GM18873 (cell line): ENCODE results near the gene ZNF365.
"Not testable (repeated sequence)": the region's sequence is repeated elsewhere in the genome, so short reads cannot be mapped to it uniquely, and the experiment has no call there.

Experiments used
- ATAC-seq: cut with Tn5 transposase; IDR thresholded peaks from one replicate; pipeline ENCODE4 v1.9.1; 2021; ENCODE audit warnings: mild to moderate bottlenecking, moderate library complexity, moderate number of reproducible peaks; ENCODE audit not compliant: unreplicated experiment, low FRiP score

The ZNF365 gene, protein sequence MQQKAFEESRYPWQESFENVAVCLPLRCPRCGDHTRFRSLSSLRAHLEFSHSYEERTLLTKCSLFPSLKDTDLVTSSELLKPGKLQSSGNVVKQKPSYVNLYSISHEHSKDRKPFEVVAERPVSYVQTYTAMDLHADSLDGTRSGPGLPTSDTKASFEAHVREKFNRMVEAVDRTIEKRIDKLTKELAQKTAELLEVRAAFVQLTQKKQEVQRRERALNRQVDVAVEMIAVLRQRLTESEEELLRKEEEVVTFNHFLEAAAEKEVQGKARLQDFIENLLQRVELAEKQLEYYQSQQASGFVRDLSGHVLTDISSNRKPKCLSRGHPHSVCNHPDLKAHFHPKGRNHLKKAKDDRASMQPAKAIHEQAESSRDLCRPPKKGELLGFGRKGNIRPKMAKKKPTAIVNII

DNA sequence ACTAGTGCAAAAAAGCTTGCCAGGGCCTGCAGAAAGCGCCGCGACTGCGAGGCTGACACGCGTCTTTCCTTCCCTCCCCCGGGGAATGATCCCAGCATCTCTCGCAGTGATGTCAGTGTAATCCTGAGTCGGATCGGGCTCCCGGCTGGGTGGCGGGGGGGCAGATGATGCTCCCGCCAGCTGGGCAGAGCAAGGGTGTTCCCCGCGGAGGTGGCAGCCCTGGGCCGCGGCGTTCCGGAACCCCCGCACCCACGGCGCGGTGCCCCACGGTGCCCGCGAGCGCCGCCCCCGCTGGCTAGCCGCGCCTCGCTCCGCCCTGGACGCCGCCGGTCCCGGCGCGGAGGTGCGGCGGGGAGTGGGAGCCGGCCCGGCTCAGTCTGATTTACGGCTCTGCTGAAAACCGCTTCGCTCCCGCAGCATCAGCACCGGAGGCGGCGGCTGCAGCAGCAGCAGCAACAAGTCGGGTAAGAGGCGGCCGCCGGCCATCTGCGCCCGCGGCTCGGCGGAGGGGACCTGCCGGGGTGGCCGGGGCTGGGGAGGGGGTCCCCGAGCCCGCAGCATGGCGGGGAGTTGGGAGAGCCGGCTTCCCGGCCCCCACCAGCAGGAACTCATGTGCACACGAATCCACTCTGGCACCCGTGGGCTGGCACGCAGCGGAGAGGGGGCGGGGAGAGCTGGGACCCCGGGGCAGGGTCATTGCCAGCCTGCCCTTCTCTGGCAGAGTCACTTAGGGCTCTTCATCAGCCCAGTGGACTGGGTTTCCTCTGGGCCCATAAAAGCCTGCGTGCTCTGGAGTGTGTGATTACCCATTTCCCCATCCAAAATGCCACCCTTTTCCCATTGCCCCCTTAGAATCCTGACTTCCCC lies at the start of gene ZNF365:
TSS of gene ZNF365 (plus strand) at position 375 of the 867 bp plus-strand sequence. CDS start 1,825 bp downstream, outside the sequence.
- no peak for ATAC-seq

DNA sequence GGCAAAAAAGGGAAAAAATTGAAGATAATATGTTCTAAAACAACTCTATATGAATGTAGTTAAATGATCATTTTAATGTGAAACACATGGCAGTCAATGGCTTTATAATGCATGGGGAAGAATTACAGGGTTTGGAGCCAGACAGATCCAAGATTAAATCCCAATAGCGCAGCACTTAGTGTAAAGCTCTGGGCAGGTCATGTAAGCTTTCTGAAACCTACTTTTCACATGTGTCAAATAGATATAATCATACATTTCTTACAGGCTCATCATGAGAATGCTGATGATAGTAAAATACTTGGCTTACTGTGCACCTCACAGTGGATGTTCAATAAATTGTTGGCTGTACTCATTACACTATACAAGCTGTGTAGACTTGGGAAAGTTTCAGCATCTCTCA lies 48.0 kb upstream of the ZNF365 start:
- no peak for ATAC-seq

DNA sequence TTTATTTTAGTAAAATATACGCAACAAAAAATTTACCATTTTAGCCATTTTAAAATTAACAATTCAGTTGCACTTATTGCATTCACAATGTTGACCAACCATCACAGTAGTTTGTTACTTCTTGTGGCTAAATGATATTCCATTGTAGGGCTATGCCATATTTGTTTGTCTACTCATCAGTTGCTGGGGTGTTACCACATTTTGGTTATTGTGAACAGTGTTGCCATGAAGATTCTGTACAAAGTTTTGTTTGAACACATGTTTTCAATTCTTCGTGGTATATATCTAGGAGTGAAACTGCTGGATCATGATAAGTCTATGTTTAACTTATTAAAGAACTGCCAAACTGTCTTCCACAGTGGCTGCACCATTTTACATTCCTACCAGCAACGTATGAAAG lies 46.3 kb upstream of the ZNF365 start:
- ATAC-seq: no peak

DNA sequence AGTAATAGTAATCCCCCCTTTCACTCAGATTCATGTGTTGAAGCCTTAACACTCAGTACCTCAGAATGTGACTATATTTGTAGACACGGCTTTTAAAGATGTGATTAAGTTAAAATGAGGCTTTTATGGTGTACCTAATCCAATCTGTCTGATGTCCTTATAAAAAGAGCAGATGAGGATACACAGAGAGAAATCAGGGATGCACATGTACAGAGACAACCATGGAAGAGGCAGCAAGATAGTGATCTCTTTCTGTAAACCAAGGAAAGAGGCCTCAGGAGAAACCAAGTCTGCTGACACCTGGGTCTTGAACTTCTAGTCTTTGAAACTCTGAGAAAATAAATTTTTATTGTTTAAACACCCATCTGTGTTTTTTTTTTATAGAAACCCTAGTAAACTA lies 44.0 kb upstream of the ZNF365 start:
- ATAC-seq: no peak

DNA sequence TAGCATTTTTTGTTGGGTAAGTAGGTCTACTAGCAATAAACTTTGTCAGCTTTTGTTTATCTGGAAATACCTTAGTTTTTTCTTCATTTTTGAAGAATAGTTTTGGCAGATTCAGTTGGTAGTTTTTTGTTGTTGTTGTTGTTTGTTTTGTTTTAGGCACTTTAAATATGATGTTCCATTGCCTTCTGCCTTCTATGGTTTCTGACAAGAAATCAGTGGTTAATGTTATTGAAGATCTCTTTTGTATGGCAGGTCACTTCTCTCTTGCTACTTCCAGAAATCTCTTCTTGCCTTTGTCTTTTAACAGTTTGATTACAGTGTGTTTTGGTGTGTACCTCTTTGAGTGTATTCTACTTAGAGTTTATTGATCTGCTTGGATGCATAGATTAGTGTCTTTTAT lies 41.8 kb upstream of the ZNF365 start:
- no peak for ATAC-seq

DNA sequence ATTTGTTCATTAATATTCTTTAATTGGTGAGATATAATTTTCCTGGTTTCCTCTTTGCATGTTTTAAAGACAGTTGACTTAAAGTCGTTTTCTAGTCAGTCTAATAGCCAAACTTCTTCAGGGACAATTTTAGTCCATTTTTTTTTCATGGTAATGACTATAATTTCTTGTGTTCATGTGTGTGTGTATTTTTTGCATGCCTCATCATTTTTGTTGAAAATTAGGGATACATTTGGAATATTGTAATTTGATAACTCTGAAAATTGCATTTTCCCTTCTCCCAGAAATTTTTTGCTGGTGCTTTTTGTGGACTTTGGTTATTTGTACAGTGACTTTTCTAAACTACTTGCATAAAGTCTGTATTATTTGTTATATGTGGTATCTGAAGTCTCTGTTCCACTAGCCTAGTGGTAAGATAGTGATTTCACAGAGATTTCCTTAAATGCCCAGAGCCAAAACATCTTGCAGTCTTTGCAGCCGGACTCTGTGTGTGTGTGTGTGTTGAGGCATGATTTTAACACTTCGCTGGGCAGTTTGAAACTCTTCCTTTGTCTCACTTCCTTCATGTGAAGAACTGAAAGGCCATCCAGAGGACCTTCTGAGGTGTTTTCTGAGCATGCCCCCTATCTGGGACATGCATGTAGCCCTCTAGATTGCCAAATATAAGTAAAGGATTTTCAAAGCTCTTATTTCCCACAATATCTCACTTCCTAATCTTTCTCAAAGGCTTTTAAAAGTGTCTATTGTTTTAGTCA lies 40.9 kb upstream of the ZNF365 start:
- ATAC-seq: no peak

DNA sequence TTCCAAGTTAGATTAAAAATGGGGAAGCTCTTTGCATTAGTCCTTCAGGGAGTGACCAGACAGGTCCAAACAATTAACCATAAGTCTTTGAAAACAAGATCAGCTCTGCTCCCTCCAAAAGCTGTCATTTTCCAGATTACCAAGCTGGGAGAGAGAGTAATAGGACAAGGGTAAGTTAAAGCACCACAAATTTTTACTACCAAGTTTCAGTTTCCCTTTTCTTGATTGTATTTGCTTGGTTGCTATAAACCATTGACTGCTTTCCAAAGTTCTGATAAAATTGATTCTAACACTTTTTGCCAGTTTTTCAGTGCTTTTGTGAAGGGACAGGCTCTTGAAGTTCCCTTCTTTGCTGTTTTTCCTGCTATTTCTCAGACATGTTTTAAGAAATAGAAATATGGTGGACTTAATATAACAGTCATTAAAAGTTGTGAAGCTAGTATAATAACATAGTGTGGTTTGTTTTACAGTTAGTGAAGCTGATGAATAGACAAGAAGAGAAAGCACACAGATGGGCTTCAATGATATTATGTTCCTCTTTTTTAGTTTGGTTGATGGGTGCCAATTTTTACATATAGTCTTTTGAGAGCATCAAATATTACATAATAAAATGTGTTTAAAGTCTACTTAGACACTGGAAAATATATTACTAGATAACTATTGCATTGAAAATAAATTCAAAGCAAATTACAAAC lies 40.0 kb upstream of the ZNF365 start:
- ATAC-seq: no peak

DNA sequence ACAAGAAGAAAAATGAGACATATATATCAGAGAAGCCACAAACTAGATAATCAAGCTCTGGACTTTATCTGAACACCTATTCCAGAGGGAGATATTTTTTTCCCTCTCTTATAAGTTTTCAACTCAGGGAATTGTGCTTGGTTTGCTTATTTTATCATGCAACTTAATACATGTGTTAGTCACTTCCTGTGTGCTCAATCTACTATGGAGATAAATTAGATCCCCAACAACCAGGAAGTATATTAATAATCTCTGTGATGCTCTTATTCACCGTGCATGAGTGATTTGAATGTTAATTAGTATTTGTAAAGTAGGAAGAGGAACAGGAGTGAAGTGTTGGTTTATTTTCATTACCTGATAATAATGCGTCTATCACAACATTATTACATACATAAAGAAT lies 38.8 kb upstream of the ZNF365 start:
- ATAC-seq: no peak

DNA sequence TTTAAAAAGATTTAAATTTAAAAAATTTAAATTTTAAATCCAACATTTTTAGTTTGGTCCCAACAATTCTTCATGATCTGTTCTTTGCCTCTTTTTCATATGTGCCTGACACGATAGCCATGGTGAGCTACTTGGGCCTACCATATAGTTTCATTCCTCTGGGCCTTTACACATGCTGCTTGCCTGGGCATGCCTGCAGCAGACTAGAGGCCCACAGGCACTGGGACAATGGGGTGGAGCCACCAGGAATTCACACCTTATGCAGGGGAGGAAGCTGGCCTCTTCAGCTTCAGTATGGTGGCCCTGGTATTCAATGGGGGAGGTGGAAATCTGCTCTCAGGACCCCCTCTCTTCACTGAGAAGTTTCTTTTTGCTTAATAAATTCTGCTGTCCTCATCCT lies 37.8 kb upstream of the ZNF365 start:
- ATAC-seq: no peak

DNA sequence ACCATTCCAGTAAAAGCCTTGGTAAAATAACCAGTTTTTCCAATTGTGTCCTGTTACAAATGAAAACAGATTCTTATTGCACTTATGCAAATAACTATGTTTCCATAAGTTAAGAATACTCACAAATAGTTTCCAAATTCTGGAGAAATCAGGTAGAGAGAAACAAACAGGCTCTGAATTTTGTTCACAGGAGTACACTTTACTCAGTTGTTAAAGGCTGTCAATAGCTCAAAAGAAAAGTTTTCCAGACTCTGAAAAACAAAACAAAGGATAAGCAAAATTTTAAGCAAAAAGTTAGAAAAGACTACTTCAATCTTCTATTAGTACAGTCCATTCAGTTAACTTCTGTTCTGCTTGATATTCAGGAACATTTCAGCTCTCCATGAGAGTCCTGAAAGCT lies 32.8 kb upstream of the ZNF365 start:
- no peak for ATAC-seq

DNA sequence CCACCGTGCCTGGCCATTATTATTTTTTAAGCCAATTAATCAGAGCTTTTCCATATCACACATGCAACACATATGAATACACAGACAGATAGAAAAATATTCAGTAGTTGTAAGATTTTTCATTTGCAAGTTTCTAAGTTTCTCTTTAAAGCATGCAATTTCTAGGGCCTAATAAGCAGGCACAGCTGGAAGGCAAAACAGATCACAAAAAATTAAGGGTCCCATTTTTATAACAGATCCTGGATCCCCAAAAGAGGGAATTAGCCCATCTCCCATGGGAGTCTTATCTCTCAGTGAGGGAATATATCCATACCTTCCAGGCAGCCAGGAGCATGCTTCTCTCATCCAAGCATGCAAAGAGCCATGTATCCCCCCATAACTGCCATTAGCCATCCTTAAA lies 31.2 kb upstream of the ZNF365 start:
- ATAC-seq: no peak

DNA sequence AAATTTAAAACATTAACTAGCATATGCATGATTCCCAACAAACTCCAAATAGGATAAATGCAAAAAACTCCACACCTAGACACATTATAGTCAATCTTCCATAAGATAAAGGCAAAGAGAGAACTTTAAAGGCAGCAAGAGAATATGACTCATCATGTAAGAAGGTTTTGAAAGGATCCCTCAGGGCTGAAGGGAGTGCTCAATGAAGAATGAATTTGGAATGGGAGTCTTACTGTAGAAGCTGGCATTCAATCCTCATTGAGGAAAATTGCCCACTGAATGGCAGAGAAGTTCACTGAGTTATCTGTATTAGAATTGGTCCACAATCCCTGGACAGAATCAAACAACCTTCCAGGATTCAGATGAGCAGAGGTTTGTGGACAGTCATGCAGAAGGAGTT lies 26.1 kb upstream of the ZNF365 start:
- ATAC-seq: no peak

DNA sequence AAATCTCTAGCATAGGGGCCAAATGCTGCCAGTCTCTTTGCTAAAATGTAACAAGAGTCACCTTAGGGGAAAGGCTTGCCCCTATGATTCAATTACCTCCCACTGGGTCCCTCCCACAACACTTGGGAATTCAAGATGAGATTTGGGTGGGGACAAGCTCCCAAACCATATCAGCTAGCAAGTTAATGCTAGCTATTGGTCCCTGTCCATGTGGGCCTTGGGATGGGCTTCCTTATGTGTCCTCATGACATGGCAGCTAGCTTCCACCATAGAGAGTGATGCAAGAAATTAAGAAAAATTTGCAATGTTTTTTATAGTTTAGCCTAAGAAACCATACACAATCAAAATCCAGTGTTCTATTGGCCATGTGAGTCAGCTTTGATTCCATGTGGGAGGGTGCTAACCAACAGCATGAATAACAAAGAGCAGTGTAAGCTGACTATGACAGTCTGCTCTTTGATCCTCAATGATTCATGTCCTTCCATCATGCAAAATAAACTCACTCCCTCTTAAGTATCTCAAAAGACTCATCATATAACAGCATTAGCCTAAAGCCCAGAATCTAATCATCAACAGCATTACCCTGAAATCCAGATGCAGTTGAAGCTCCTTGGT lies 21.7 kb upstream of the ZNF365 start:
- ATAC-seq: no peak

DNA sequence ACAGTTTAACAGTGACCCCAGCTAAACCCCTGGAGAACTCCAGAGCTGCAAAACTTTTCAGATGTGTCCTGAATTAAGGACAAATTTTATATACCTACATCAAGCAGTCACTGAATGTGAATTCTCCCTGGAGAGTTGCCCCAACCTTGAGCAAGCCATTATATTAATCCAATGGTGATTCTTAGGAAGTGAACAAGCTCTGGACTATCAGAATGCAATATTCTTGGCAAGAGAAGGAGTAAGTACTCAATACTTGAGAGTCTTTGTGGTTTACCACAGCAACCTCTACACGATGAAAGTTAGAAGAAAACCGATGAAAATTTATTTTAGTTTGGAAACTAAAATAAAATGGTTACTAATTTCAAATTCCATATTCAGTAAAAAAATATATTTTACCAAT lies 19.3 kb upstream of the ZNF365 start:
- ATAC-seq: no peak

DNA sequence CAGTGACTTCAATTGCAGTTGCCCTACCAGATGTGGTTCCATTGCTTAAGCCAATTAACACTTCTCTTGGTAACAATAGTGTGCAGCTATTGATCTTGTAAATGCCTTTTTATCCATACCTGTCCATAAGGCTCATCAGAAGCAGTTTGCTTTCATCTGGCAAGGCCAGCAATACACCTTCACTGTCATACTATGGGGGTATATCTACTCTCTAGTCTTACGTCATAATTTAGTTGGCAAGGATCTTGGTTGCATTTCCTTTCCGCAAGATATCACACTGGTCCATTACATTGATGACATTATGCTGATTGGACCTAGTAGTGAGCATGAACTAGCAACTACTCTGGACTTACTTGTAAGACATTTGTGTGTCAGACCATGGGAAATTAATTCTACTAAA lies 17.7 kb upstream of the ZNF365 start:
- ATAC-seq: no peak

DNA sequence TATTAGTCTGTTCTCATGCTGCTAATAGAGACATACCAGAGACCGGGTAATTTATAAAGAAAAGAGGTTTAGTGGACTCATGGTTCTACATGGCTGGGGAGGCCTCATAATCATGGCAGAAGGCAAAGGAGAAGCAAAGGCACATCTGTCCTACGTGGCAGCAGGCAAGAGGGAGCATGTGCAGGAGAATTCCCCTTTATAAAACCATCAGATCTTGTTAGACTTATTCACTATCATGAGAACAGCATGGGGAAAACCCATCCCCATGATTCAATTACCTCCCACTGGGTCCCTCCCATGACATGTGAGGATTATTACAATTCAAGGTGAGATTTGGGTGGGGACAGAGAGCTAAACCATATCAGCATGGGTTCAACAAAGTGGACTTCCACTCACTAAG lies 16.0 kb upstream of the ZNF365 start:
- not testable (repeated sequence) for ATAC-seq

DNA sequence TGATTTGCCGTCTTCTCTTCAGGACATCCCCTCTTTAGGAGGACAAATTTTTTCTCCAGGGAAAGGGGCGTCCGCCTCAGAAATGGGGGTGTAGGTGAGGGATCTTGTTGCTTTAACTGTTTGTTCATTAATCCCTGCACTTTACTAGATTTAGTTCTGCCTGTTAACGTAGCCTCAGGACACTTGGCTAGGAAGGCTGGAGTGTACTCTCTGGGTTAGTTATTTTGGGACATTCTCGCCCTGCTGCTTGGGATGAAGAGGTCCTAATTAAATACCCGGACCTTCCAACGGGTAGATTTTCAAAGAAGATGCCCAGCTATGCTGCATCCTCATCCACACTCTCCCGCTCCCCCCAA lies 552 bp upstream of the ZNF365 start:
- no peak for ATAC-seq

DNA sequence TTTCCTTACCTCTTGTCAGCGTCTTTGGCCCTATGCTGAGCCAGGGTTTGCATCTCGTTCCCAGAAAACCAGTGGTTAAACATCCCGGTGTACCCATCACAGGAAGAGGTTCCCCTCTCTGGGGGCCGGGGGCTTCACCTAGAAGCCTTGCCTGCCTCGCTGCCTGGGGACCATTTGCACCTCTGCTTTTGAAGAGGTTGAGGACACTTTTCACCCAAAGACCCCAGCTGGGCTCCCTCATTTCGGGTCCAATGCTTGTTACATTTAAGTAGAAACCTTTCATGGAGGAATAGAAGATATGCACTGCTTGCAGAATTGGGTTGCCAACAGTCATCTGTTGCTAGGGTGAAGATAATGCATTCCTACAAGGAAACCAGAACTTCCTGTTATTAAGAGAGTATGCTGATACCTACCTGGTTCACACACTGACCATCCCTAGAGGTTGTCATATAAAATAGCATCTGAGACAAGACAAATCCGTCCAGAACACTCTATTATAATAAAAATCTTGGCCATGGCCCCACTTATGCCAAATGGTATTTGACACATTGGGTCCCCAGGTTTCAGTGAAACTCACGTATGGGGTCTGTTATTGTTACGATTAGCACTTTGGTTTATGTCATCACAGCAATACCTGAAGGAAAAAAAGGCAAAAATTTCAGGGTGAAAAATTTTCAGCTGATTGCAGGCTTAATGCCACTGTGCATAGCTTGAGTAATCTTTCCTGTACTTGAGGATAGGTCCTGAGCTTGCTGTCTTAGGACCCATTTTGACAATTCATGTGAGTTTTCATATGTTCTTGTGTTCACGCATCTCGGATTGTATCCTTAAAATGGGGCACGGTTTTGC lies 917 bp downstream of the ZNF365 start:
- ATAC-seq: no peak
